GM23338 (cell line): ENCODE measurements around the gene SEMA4A. TPM values are rescaled to one million over a fixed set of nuclear protein-coding genes. Genes with fewer than 3 reads are reported as not detected.

ENCODE experiments used
- ATAC-seq: fragments of 200-7000 bp; cut with Tn5 transposase; 3 replicates; pipeline ENCODE4 v1.9.1; 2020
- DNase-seq: peaks from one replicate; pipeline ENCODE4 v3.0.0-alpha.2; 2015; ENCODE audit warnings: low spot score
- H2AFZ ChIP-seq: fragments of 200-600 bp; sonication (generic); 2 replicates; pipeline ENCODE4 v1.8.0; 2016; ENCODE audit warnings: antibody characterized with exemption, mild to moderate bottlenecking, moderate library complexity
- H3F3A ChIP-seq: fragments of 200-600 bp; sonication (generic); replicated peaks from 2 replicates; pipeline ENCODE4 v1.8.0; 2017; ENCODE audit warnings: antibody characterized with exemption, mixed run types, low read depth
- H3K27ac ChIP-seq: fragments of 200-600 bp; sonication (generic); 2 replicates; pipeline ENCODE4 v1.6.1; 2016; ENCODE audit warnings: low read depth
- H3K27me3 ChIP-seq: fragments of 200-600 bp; sonication (generic); 2 replicates; pipeline ENCODE4 v1.8.0; 2016; ENCODE audit warnings: mild to moderate bottlenecking, mixed run types, moderate library complexity; ENCODE audit not compliant: insufficient read depth
- H3K36me3 ChIP-seq: fragments of 200-600 bp; sonication (generic); 2 replicates; pipeline ENCODE4 v1.8.0; 2016; ENCODE audit warnings: mild to moderate bottlenecking; ENCODE audit not compliant: insufficient read depth
- H3K4me1 ChIP-seq: fragments of 200-600 bp; sonication (generic); 2 replicates; pipeline ENCODE4 v1.8.0; 2016; ENCODE audit warnings: mild to moderate bottlenecking, moderate library complexity; ENCODE audit not compliant: insufficient read depth
- H3K4me2 ChIP-seq: fragments of 200-600 bp; sonication (generic); 2 replicates; pipeline ENCODE4 v1.7.1; 2017; ENCODE audit warnings: mixed run types
- H3K4me3 ChIP-seq: fragments of 200-600 bp; sonication (generic); 2 replicates; pipeline ENCODE4 v1.6.1; 2016; ENCODE audit warnings: mixed run types
- H3K79me2 ChIP-seq: fragments of 200-600 bp; sonication (generic); replicated peaks from 2 replicates; pipeline ENCODE4 v1.8.0; 2017; ENCODE audit warnings: mild to moderate bottlenecking; ENCODE audit not compliant: insufficient read depth
- H3K9me2 ChIP-seq: fragments of 200-600 bp; sonication (generic); 2 replicates; pipeline ENCODE4 v1.8.0; 2017; ENCODE audit not compliant: insufficient read depth
- H4K20me1 ChIP-seq: fragments of 200-600 bp; sonication (generic); replicated peaks from 2 replicates; pipeline ENCODE4 v1.8.0; 2017; ENCODE audit warnings: mild to moderate bottlenecking; ENCODE audit not compliant: insufficient read depth
- H3K27ac Mint-ChIP-seq: 2 replicates; pipeline ENCODE4 v1.8.0; 2020; ENCODE audit warnings: inconsistent platforms, mild to moderate bottlenecking, moderate library complexity, mixed read lengths
- H3K27me3 Mint-ChIP-seq: 3 replicates; pipeline ENCODE4 v1.8.0; 2022; ENCODE audit warnings: low read depth, mild to moderate bottlenecking, moderate library complexity, mixed read lengths, inconsistent platforms; ENCODE audit not compliant: insufficient read depth, poor library complexity
- H3K36me3 Mint-ChIP-seq: 3 replicates; pipeline ENCODE4 v1.8.0; 2021; ENCODE audit warnings: low read depth, mild to moderate bottlenecking, inconsistent platforms, moderate library complexity, mixed read lengths
- H3K4me1 Mint-ChIP-seq: 3 replicates; pipeline ENCODE4 v1.8.0; 2020; ENCODE audit warnings: mild to moderate bottlenecking, inconsistent platforms, mixed read lengths
- H3K4me3 Mint-ChIP-seq: 3 replicates; pipeline ENCODE4 v1.8.0; 2021; ENCODE audit warnings: moderate library complexity, mild to moderate bottlenecking, inconsistent platforms, mixed read lengths
- H3K9me3 Mint-ChIP-seq: 3 replicates; pipeline ENCODE4 v1.8.0; 2020; ENCODE audit warnings: moderate library complexity, mild to moderate bottlenecking, inconsistent platforms, mixed read lengths
- CREB1 ChIP-seq: fragments of 250-450 bp; sonication (Bioruptor Pico); IDR thresholded peaks from 2 replicates; pipeline ENCODE4 v1.5.0; 2020; ENCODE audit warnings: low read depth, mild to moderate bottlenecking, moderate library complexity
- EZH2 ChIP-seq: fragments of 200-600 bp; sonication (generic); IDR thresholded peaks from one replicate; pipeline ENCODE4 v1.8.0; 2017; ENCODE audit warnings: antibody characterized with exemption, mild to moderate bottlenecking, low read depth; ENCODE audit not compliant: unreplicated experiment
- EZH2phosphoT487 ChIP-seq: fragments of 200-600 bp; sonication (generic); IDR thresholded peaks from one replicate; pipeline ENCODE4 v1.8.1; 2018; ENCODE audit warnings: antibody characterized with exemption; ENCODE audit not compliant: unreplicated experiment
- JUNB ChIP-seq: IDR thresholded peaks from one replicate; pipeline ENCODE4 v1.6.1; 2016; ENCODE audit warnings: antibody characterized with exemption; ENCODE audit not compliant: unreplicated experiment
- NANOG ChIP-seq: IDR thresholded peaks from 2 replicates; pipeline ENCODE4 v1.6.1; 2016; ENCODE audit warnings: antibody characterized with exemption, borderline replicate concordance
- POLR2AphosphoS5 ChIP-seq: IDR thresholded peaks from 2 replicates; pipeline ENCODE4 v1.6.1; 2016; ENCODE audit warnings: antibody characterized with exemption, low read depth
- STAT1 ChIP-seq: IDR thresholded peaks from one replicate; pipeline ENCODE4 v1.6.1; 2016; ENCODE audit warnings: antibody characterized with exemption; ENCODE audit not compliant: unreplicated experiment
- ZNF114 ChIP-seq: fragments of 250-450 bp; sonication (Bioruptor Pico); IDR thresholded peaks from 2 replicates; pipeline ENCODE4 v1.5.0; 2020; ENCODE audit warnings: mild to moderate bottlenecking, moderate library complexity
- ZNF331 ChIP-seq: fragments of 250-450 bp; sonication (Bioruptor Pico); IDR thresholded peaks from 2 replicates; pipeline ENCODE4 v1.5.0; 2020; ENCODE audit warnings: low read depth, mild to moderate bottlenecking, moderate library complexity
- polyA plus RNA-seq: library from polyadenylated mRNA; unstranded; fragments of >200 nt; fragmentation: Nextera tagmentation; extraction: Ambion mirVana; gene quantifications from 2 replicates; pipeline ENCODE4 v1.2.1, GENCODE V29; 2016
- total RNA-seq: library from RNA; depleted of rRNA; stranded (reverse); fragments of >200 nt; shearing (Covaris generic); gene quantifications from 2 replicates; pipeline ENCODE4 v1.2.3, GENCODE V29; 2014
- TF ChIP-seq, protein P1 (sequence below): IDR thresholded peaks from 2 replicates; pipeline ENCODE4 v1.6.1; 2016; ENCODE audit warnings: antibody characterized with exemption
- TF ChIP-seq, protein P2 (sequence below), 2 experiments: fragments of 200-600 bp in 1 of 2; sonication (generic) in 1 of 2; conservative IDR thresholded peaks; 2 replicates each; pipeline versions ENCODE4 v1.5.1 to v1.6.1; 2016 to 2017; ENCODE audit warnings: antibody characterized with exemption in 2 of 2, low read depth in 2 of 2, mild to moderate bottlenecking in 2 of 2, moderate library complexity in 1 of 2
- TF ChIP-seq, protein P3 (sequence below): fragments of 250-450 bp; sonication (Bioruptor Pico); IDR thresholded peaks from 2 replicates; pipeline ENCODE4 v1.5.0; 2020; ENCODE audit warnings: mild to moderate bottlenecking, moderate library complexity
- TF ChIP-seq, protein P4 (sequence below): IDR thresholded peaks from one replicate; pipeline ENCODE4 v1.6.1; 2018; ENCODE audit warnings: antibody characterized with exemption; ENCODE audit not compliant: unreplicated experiment

SEMA4A gene
- total and polyA plus RNA-seq, 2 experiments from 2014 or later: 5.5 to 20.2 TPM

DNA sequence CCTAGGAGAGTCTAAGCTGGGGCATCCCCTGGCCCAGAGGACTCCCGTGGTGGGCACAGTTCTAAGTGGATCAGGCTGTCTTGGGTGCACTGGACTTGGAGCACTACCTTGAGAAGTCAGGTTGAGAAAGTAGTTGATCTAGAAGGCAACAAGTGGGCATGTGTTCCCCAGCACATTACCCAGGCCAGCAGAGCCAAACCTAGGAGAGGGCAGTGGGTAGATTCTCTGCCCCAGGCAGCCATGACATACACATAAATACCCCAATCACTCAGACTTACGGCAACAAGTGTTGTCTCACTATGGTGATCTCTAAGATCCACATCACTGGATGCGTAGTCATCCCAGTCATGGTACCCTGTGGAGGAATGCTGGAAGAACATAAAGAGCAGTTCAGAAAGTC lies 57.9 kb downstream of the SEMA4A start:
- H3K27ac Mint-ChIP-seq: no peak overlapping the region
- TF ChIP-seq, protein P1, sequence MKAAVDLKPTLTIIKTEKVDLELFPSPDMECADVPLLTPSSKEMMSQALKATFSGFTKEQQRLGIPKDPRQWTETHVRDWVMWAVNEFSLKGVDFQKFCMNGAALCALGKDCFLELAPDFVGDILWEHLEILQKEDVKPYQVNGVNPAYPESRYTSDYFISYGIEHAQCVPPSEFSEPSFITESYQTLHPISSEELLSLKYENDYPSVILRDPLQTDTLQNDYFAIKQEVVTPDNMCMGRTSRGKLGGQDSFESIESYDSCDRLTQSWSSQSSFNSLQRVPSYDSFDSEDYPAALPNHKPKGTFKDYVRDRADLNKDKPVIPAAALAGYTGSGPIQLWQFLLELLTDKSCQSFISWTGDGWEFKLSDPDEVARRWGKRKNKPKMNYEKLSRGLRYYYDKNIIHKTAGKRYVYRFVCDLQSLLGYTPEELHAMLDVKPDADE: no peak
- no peak for TF ChIP-seq ZNF114
- no peak for TF ChIP-seq NANOG
- no peak for TF ChIP-seq EZH2phosphoT487
- TF ChIP-seq, protein P2, sequence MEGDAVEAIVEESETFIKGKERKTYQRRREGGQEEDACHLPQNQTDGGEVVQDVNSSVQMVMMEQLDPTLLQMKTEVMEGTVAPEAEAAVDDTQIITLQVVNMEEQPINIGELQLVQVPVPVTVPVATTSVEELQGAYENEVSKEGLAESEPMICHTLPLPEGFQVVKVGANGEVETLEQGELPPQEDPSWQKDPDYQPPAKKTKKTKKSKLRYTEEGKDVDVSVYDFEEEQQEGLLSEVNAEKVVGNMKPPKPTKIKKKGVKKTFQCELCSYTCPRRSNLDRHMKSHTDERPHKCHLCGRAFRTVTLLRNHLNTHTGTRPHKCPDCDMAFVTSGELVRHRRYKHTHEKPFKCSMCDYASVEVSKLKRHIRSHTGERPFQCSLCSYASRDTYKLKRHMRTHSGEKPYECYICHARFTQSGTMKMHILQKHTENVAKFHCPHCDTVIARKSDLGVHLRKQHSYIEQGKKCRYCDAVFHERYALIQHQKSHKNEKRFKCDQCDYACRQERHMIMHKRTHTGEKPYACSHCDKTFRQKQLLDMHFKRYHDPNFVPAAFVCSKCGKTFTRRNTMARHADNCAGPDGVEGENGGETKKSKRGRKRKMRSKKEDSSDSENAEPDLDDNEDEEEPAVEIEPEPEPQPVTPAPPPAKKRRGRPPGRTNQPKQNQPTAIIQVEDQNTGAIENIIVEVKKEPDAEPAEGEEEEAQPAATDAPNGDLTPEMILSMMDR (conservative IDR thresholded peaks at IDR 0.05; ENCODE audit: low read depth in 2 of 2): no peak
- TF ChIP-seq STAT1: no peak
- no peak for TF ChIP-seq EZH2
- TF ChIP-seq, protein P3, sequence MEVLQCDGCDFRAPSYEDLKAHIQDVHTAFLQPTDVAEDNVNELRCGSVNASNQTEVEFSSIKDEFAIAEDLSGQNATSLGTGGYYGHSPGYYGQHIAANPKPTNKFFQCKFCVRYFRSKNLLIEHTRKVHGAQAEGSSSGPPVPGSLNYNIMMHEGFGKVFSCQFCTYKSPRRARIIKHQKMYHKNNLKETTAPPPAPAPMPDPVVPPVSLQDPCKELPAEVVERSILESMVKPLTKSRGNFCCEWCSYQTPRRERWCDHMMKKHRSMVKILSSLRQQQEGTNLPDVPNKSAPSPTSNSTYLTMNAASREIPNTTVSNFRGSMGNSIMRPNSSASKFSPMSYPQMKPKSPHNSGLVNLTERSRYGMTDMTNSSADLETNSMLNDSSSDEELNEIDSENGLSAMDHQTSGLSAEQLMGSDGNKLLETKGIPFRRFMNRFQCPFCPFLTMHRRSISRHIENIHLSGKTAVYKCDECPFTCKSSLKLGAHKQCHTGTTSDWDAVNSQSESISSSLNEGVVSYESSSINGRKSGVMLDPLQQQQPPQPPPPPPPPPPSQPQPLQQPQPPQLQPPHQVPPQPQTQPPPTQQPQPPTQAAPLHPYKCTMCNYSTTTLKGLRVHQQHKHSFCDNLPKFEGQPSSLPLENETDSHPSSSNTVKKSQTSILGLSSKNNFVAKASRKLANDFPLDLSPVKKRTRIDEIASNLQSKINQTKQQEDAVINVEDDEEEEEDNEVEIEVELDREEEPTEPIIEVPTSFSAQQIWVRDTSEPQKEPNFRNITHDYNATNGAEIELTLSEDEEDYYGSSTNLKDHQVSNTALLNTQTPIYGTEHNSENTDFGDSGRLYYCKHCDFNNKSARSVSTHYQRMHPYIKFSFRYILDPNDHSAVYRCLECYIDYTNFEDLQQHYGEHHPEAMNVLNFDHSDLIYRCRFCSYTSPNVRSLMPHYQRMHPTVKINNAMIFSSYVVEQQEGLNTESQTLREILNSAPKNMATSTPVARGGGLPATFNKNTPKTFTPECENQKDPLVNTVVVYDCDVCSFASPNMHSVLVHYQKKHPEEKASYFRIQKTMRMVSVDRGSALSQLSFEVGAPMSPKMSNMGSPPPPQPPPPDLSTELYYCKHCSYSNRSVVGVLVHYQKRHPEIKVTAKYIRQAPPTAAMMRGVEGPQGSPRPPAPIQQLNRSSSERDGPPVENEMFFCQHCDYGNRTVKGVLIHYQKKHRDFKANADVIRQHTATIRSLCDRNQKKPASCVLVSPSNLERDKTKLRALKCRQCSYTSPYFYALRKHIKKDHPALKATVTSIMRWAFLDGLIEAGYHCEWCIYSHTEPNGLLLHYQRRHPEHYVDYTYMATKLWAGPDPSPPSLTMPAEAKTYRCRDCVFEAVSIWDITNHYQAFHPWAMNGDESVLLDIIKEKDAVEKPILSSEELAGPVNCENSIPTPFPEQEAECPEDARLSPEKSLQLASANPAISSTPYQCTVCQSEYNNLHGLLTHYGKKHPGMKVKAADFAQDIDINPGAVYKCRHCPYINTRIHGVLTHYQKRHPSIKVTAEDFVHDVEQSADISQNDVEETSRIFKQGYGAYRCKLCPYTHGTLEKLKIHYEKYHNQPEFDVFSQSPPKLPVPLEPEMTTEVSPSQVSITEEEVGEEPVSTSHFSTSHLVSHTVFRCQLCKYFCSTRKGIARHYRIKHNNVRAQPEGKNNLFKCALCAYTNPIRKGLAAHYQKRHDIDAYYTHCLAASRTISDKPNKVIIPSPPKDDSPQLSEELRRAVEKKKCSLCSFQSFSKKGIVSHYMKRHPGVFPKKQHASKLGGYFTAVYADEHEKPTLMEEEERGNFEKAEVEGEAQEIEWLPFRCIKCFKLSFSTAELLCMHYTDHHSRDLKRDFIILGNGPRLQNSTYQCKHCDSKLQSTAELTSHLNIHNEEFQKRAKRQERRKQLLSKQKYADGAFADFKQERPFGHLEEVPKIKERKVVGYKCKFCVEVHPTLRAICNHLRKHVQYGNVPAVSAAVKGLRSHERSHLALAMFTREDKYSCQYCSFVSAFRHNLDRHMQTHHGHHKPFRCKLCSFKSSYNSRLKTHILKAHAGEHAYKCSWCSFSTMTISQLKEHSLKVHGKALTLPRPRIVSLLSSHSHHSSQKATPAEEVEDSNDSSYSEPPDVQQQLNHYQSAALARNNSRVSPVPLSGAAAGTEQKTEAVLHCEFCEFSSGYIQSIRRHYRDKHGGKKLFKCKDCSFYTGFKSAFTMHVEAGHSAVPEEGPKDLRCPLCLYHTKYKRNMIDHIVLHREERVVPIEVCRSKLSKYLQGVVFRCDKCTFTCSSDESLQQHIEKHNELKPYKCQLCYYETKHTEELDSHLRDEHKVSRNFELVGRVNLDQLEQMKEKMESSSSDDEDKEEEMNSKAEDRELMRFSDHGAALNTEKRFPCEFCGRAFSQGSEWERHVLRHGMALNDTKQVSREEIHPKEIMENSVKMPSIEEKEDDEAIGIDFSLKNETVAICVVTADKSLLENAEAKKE: no peak
- no peak for TF ChIP-seq POLR2AphosphoS5
- TF ChIP-seq CREB1 (CRISPR knock-in tag): no peak
- TF ChIP-seq ZNF331 (CRISPR knock-in tag): no peak
- TF ChIP-seq JUNB: no peak
- TF ChIP-seq, protein P4, sequence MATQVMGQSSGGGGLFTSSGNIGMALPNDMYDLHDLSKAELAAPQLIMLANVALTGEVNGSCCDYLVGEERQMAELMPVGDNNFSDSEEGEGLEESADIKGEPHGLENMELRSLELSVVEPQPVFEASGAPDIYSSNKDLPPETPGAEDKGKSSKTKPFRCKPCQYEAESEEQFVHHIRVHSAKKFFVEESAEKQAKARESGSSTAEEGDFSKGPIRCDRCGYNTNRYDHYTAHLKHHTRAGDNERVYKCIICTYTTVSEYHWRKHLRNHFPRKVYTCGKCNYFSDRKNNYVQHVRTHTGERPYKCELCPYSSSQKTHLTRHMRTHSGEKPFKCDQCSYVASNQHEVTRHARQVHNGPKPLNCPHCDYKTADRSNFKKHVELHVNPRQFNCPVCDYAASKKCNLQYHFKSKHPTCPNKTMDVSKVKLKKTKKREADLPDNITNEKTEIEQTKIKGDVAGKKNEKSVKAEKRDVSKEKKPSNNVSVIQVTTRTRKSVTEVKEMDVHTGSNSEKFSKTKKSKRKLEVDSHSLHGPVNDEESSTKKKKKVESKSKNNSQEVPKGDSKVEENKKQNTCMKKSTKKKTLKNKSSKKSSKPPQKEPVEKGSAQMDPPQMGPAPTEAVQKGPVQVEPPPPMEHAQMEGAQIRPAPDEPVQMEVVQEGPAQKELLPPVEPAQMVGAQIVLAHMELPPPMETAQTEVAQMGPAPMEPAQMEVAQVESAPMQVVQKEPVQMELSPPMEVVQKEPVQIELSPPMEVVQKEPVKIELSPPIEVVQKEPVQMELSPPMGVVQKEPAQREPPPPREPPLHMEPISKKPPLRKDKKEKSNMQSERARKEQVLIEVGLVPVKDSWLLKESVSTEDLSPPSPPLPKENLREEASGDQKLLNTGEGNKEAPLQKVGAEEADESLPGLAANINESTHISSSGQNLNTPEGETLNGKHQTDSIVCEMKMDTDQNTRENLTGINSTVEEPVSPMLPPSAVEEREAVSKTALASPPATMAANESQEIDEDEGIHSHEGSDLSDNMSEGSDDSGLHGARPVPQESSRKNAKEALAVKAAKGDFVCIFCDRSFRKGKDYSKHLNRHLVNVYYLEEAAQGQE: no peak
- 0 out of 2 replicates have a peak, but pooled peaks cover 5% of the 10 kb centered on the region for H3K36me3 ChIP-seq
- DNase-seq (no peak), ATAC-seq (no peak)
- peaks cover 33% of the 10 kb centered on the region for H3K4me1 Mint-ChIP-seq
- H3K27me3 Mint-ChIP-seq: peaks cover 11% of the 10 kb centered on the region
- no peak overlapping the region for H3K4me3 Mint-ChIP-seq
- no peaks in the 10 kb centered on the region for H3K9me2 ChIP-seq
- H4K20me1 ChIP-seq: 0 out of 2 replicates have a peak, but pooled peaks cover 3% of the 10 kb centered on the region
- no peaks in the 10 kb centered on the region for H3K27me3 ChIP-seq
- H3K4me2 ChIP-seq: no peak overlapping the region
- peaks cover 11% of the 10 kb centered on the region; the same call in 1 of the 2 replicates for H3F3A ChIP-seq
- H3K79me2 ChIP-seq: peaks cover 29% of the 10 kb centered on the region
- H3K9me3 Mint-ChIP-seq: no peaks in the 10 kb centered on the region
- peaks cover 36% of the 10 kb centered on the region for H3K4me1 ChIP-seq
- no peak overlapping the region for H2AFZ ChIP-seq
- peak overlapping the region; percentile 96 for H3K27ac ChIP-seq
- no peak overlapping the region for H3K4me3 ChIP-seq
- H3K36me3 Mint-ChIP-seq: peaks cover 22% of the 10 kb centered on the region
